HEK293 (cell line): ENCODE results near the gene NMB.

ENCODE experiments used
- BCL6B ChIP-seq: fragments of 450-650 bp; formaldehyde crosslinking; IDR thresholded peaks from 2 replicates; pipeline ENCODE4 v1.5.1; 2017; ENCODE audit warnings: missing biosample characterization, missing genetic modification characterization
- PATZ1 ChIP-seq: fragments of 450-650 bp; formaldehyde crosslinking; IDR thresholded peaks from 2 replicates; pipeline ENCODE4 v1.5.1; 2016; ENCODE audit warnings: missing biosample characterization, missing genetic modification characterization
- SCRT2 ChIP-seq: fragments of 450-650 bp; formaldehyde crosslinking; IDR thresholded peaks from 2 replicates; pipeline ENCODE4 v1.5.1; 2016; ENCODE audit warnings: missing biosample characterization, missing genetic modification characterization
- TRIM28 ChIP-seq: IDR thresholded peaks from 2 replicates; pipeline ENCODE4 v1.6.1; 2011; ENCODE audit warnings: low read length, control low read depth, borderline replicate concordance
- WT1 ChIP-seq: fragments of 450-650 bp; formaldehyde crosslinking; IDR thresholded peaks from 2 replicates; pipeline ENCODE4 v1.5.1; 2016; ENCODE audit warnings: missing biosample characterization, missing genetic modification characterization
- ZBTB10 ChIP-seq: fragments of 450-650 bp; formaldehyde crosslinking; IDR thresholded peaks from 2 replicates; pipeline ENCODE4 v1.5.1; 2016; ENCODE audit warnings: missing biosample characterization, missing genetic modification characterization
- ZBTB11 ChIP-seq: fragments of 450-650 bp; formaldehyde crosslinking; conservative IDR thresholded peaks from 2 replicates; pipeline ENCODE4 v1.5.1; 2016; ENCODE audit warnings: low read depth, missing biosample characterization, missing genetic modification characterization
- ZBTB17 ChIP-seq: fragments of 450-650 bp; formaldehyde crosslinking; IDR thresholded peaks from 2 replicates; pipeline ENCODE4 v1.5.1; 2016; ENCODE audit warnings: missing biosample characterization, missing genetic modification characterization
- ZFP37 ChIP-seq: fragments of 450-650 bp; formaldehyde crosslinking; IDR thresholded peaks from 2 replicates; pipeline ENCODE4 v1.5.1; 2016; ENCODE audit warnings: missing biosample characterization, missing genetic modification characterization
- ZNF214 ChIP-seq: fragments of 450-650 bp; formaldehyde crosslinking; IDR thresholded peaks from 2 replicates; pipeline ENCODE4 v1.5.1; 2017; ENCODE audit warnings: missing biosample characterization, mild to moderate bottlenecking, missing genetic modification characterization, borderline replicate concordance
- ZNF239 ChIP-seq: fragments of 450-650 bp; formaldehyde crosslinking; IDR thresholded peaks from 2 replicates; pipeline ENCODE4 v1.5.1; 2016; ENCODE audit warnings: missing biosample characterization, missing genetic modification characterization
- ZNF292 ChIP-seq: fragments of 450-650 bp; formaldehyde crosslinking; IDR thresholded peaks from 2 replicates; pipeline ENCODE4 v1.5.1; 2016; ENCODE audit warnings: low read depth, missing biosample characterization, missing genetic modification characterization, borderline replicate concordance
- ZNF350 ChIP-seq: fragments of 450-650 bp; formaldehyde crosslinking; IDR thresholded peaks from 2 replicates; pipeline ENCODE4 v1.5.0; 2017; ENCODE audit warnings: missing biosample characterization, mild to moderate bottlenecking, missing genetic modification characterization
- ZNF354C ChIP-seq: fragments of 450-650 bp; formaldehyde crosslinking; IDR thresholded peaks from 2 replicates; pipeline ENCODE4 v1.5.1; 2016; ENCODE audit warnings: missing biosample characterization, missing genetic modification characterization, low read depth, borderline replicate concordance
- ZNF391 ChIP-seq: fragments of 450-650 bp; formaldehyde crosslinking; IDR thresholded peaks from 2 replicates; pipeline ENCODE4 v1.5.1; 2016; ENCODE audit warnings: low read depth, missing biosample characterization, missing genetic modification characterization, borderline replicate concordance
- ZNF48 ChIP-seq: fragments of 450-650 bp; formaldehyde crosslinking; IDR thresholded peaks from 2 replicates; pipeline ENCODE4 v1.5.1; 2016; ENCODE audit warnings: missing biosample characterization, missing genetic modification characterization
- ZNF488 ChIP-seq: fragments of 450-650 bp; formaldehyde crosslinking; IDR thresholded peaks from 2 replicates; pipeline ENCODE4 v1.5.1; 2016; ENCODE audit warnings: missing biosample characterization, missing genetic modification characterization
- ZNF529 ChIP-seq: fragments of 450-650 bp; formaldehyde crosslinking; IDR thresholded peaks from 2 replicates; pipeline ENCODE4 v1.5.1; 2017; ENCODE audit warnings: missing genetic modification characterization, missing biosample characterization; ENCODE audit not compliant: insufficient replicate concordance
- ZNF561 ChIP-seq: fragments of 450-650 bp; IDR thresholded peaks from 2 replicates; pipeline ENCODE4 v1.5.1; 2018; ENCODE audit warnings: missing biosample characterization, missing genetic modification characterization, borderline replicate concordance
- ZNF580 ChIP-seq: fragments of 450-650 bp; formaldehyde crosslinking; IDR thresholded peaks from 2 replicates; pipeline ENCODE4 v1.5.1; 2016; ENCODE audit warnings: missing biosample characterization, missing genetic modification characterization
- ZNF624 ChIP-seq: fragments of 450-650 bp; formaldehyde crosslinking; IDR thresholded peaks from 2 replicates; pipeline ENCODE4 v1.5.1; 2017; ENCODE audit warnings: missing biosample characterization, missing genetic modification characterization
- ZNF639 ChIP-seq: fragments of 450-650 bp; formaldehyde crosslinking; IDR thresholded peaks from 2 replicates; pipeline ENCODE4 v1.5.1; 2016; ENCODE audit warnings: missing biosample characterization, missing genetic modification characterization
- ZNF664 ChIP-seq: fragments of 450-650 bp; formaldehyde crosslinking; IDR thresholded peaks from 2 replicates; pipeline ENCODE4 v1.5.1; 2016; ENCODE audit warnings: missing biosample characterization, missing genetic modification characterization
- ZNF707 ChIP-seq: fragments of 450-650 bp; formaldehyde crosslinking; IDR thresholded peaks from 2 replicates; pipeline ENCODE4 v1.5.1; 2016; ENCODE audit warnings: missing biosample characterization, missing genetic modification characterization
- ZXDB ChIP-seq: fragments of 450-650 bp; formaldehyde crosslinking; IDR thresholded peaks from 2 replicates; pipeline ENCODE4 v1.5.1; 2016; ENCODE audit warnings: missing biosample characterization, missing genetic modification characterization

Gene NMB

GRCh38 chr15:84629033-84629432 is 29.0 kb downstream of the NMB start (continued):
- no peak for TF ChIP-seq ZBTB10
- TF ChIP-seq ZNF48: no peak
- TF ChIP-seq ZNF639 (tag by site-specific recombination): no peak
- TF ChIP-seq BCL6B (tag by site-specific recombination): no peak
- no peak for TF ChIP-seq ZNF350 (tag by site-specific recombination)
- TF ChIP-seq ZNF707: no peak
- TF ChIP-seq ZXDB (tag by site-specific recombination): peak; percentile 68; the same call in 1 of the 2 replicates
- no peak; the same call in 1 of the 2 replicates for TF ChIP-seq ZNF214 (tag by site-specific recombination)
- no peak for TF ChIP-seq ZNF580 (tag by site-specific recombination)
- TF ChIP-seq ZBTB17: no peak
- no peak for TF ChIP-seq ZNF391 (tag by site-specific recombination)
- TF ChIP-seq ZNF354C (tag by site-specific recombination): 0 out of 2 replicates have a peak, but pooled peaks have one; percentile 25
- TF ChIP-seq ZNF488: no peak
- TF ChIP-seq PATZ1: no peak
- 0 out of 2 replicates have a peak, but pooled peaks have one; percentile 31 for TF ChIP-seq ZNF292
- peak; percentile 82 for TF ChIP-seq ZBTB11 (tag by site-specific recombination)
- no peak for TF ChIP-seq ZNF239 (tag by site-specific recombination)
- no peak for TF ChIP-seq WT1 (tag by site-specific recombination)
- peak; percentile 72 for TF ChIP-seq ZNF529
- TF ChIP-seq ZNF664: peak; percentile 83; the same call in 1 of the 2 replicates
- 0 out of 2 replicates have a peak, but pooled peaks have one; percentile 57 for TF ChIP-seq ZFP37 (tag by site-specific recombination)
- TF ChIP-seq SCRT2 (tag by site-specific recombination): no peak
- no peak for TF ChIP-seq TRIM28
- TF ChIP-seq ZNF624: no peak
- TF ChIP-seq ZNF561: no peak
